Measurements from ENCODE around the gene PLA2G4E. TPM values are rescaled to one million over a fixed set of nuclear protein-coding genes. Genes with fewer than 3 reads are reported as not detected.

PLA2G4E gene
- total RNA-seq, 1 donor from 2014 or later, result not detected

DNA sequence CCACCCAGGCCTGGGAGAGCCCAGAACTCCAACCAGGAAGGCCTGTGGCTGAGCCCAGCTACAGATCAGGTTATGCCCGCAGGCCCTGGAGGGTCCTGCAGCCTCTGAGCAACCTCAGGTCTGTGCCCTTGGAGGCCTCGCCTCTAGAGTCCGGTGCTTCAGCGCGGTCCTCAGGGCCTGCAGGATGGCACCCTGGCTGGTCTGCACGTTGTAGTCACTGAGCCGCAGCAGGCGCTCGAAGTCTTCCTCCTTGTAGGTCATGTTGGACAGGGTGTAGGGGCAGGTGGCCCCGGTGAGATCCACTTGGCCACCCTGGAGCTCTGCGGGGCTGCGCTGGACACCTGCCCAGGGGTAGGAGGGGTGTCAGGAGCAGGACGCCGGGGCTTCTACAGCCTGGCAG, 47.8 kb upstream of the PLA2G4E start:
- DNase-seq, result no peak
- H3K4me1 ChIP-seq, result peaks cover 3% of the 10 kb centered on the region
- no peak overlapping the region for H3K27ac ChIP-seq (replicated peaks)
- intact Hi-C loops (cut with micrococcal nuclease), result no loop called here
- no peak overlapping the region for H3K4me3 ChIP-seq
- H3K9me3 ChIP-seq (replicated peaks), result no peaks in the 10 kb centered on the region
- TF ChIP-seq, protein P1, sequence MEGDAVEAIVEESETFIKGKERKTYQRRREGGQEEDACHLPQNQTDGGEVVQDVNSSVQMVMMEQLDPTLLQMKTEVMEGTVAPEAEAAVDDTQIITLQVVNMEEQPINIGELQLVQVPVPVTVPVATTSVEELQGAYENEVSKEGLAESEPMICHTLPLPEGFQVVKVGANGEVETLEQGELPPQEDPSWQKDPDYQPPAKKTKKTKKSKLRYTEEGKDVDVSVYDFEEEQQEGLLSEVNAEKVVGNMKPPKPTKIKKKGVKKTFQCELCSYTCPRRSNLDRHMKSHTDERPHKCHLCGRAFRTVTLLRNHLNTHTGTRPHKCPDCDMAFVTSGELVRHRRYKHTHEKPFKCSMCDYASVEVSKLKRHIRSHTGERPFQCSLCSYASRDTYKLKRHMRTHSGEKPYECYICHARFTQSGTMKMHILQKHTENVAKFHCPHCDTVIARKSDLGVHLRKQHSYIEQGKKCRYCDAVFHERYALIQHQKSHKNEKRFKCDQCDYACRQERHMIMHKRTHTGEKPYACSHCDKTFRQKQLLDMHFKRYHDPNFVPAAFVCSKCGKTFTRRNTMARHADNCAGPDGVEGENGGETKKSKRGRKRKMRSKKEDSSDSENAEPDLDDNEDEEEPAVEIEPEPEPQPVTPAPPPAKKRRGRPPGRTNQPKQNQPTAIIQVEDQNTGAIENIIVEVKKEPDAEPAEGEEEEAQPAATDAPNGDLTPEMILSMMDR (IDR thresholded peaks at IDR 0.05; ENCODE audit: borderline replicate concordance), result no peak
- peaks cover 16% of the 10 kb centered on the region for H3K27me3 ChIP-seq (ENCODE audit: low read depth)
- H3K36me3 ChIP-seq, result no peaks in the 10 kb centered on the region

DNA sequence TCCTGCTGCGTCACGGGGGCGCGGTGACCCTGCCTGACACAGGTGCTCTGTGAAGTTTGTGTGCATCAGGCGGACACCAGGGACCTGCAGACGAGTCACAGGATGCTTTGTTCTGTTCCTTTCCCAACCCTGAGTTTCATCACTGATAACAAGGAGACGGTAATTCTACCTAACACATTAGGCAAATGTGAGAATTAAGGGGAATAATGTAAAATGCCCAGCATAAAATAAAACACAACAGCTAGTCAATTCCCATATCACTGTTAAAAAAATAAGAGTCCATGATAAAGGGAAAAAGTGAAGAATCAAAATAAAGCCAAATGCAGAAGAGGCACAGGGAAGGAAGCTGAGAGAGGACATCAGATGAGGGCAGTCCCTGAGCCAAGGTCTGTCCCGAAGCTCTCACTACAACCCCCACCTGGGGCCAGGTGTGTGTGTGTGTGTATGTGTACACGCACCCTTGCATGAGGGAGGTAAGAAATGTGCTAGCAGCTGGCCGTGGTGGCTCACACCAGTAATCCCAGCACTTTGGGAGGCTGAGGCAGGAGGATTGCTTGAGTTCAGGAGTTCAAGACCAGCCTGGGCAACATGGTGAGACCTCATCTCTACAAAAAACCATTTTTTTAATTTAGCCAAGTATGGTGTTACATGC, 46.0 kb upstream of the PLA2G4E start:
- Histone ChIP-seq H3K4me1 (peaks cover 3% of the 10 kb centered on the region), H3K9me3 (replicated peaks) (no peaks in the 10 kb centered on the region), H3K4me3 (no peak overlapping the region), H3K36me3 (no peaks in the 10 kb centered on the region), H3K27ac (replicated peaks) (no peak overlapping the region), H3K27me3 (ENCODE audit: low read depth) (peaks cover 16% of the 10 kb centered on the region)
- no peak for DNase-seq
- intact Hi-C loops (cut with micrococcal nuclease), result no loop called here
- TF ChIP-seq, protein P1 (IDR thresholded peaks at IDR 0.05; ENCODE audit: borderline replicate concordance), result no peak

DNA sequence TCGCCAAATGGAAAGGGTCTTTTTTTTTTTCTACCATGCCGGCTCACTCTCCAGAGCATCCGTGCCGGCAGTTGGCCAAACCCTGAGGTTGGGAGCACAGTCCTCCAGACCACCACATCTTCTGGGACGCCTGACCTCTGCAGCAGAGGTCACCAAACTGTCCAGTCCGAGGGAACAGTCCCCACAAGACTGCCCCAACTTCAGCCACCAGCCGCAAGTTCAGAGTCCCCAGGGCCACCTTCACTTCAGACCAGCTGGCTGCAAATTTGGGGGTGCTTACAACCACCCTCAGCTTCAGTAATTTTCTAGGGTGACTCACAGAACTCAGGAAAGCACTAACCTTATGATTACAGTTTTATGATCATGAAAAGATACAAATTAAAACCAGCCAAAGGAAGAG, 44.6 kb upstream of the PLA2G4E start:
- no peak overlapping the region for H3K4me3 ChIP-seq
- intact Hi-C loops (cut with micrococcal nuclease), result no loop called here
- no peaks in the 10 kb centered on the region for H3K36me3 ChIP-seq
- no peak overlapping the region for H3K27ac ChIP-seq (replicated peaks)
- H3K4me1 ChIP-seq, result peaks cover 3% of the 10 kb centered on the region
- H3K9me3 ChIP-seq (replicated peaks), result no peaks in the 10 kb centered on the region
- no peak for DNase-seq
- TF ChIP-seq, protein P1 (IDR thresholded peaks at IDR 0.05; ENCODE audit: borderline replicate concordance), result no peak
- peaks cover 6% of the 10 kb centered on the region for H3K27me3 ChIP-seq (ENCODE audit: low read depth)

DNA sequence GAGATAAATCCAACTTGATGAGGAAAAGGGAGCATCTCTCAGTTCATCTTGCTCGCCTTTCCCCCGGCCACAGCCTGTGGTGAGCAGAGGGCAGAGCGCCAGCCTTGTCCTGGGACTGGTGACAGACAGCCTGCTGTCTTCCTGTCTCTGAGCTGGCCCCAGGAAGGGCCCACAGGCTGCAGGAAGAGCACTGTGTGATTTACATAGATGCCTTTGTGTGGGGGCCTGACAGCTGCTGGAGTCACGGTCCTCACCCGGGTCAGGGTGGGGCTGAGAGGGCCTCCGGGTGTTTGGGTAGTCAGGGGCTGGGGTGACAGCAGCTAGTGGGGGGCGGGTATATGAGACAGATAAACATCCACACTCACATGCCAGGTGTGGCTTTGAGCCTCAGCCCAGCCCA, 44.2 kb upstream of the PLA2G4E start:
- DNase-seq, result no peak
- TF ChIP-seq, protein P1 (IDR thresholded peaks at IDR 0.05; ENCODE audit: borderline replicate concordance), result no peak
- H3K4me3 ChIP-seq, result no peak overlapping the region
- peaks cover 3% of the 10 kb centered on the region for H3K4me1 ChIP-seq
- no peaks in the 10 kb centered on the region for H3K36me3 ChIP-seq
- H3K27ac ChIP-seq (replicated peaks), result no peak overlapping the region
- no peaks in the 10 kb centered on the region for H3K9me3 ChIP-seq (replicated peaks)
- peaks cover 2% of the 10 kb centered on the region for H3K27me3 ChIP-seq (ENCODE audit: low read depth)
- intact Hi-C loops (cut with micrococcal nuclease), result no loop called here

DNA sequence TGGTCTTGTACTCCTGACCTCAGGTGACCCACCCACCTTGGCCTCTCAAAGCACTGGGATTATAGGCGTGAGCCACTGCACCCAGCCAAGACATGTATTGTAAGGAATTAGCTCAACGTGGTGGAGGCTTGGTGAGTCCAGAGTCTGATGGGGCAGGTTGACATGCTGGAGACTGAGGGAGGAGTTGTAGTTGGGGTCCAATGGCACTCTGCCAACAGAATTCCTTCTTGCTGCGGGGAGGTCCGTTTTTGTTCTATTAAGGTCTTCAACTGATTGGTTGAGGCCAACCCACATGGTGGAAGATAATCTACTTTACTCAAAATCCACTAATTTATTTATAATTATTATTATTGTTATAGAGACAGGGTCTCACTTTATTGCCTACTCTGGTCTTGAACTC, 43.4 kb upstream of the PLA2G4E start:
- intact Hi-C loops (cut with micrococcal nuclease), result no loop called here
- TF ChIP-seq, protein P1 (IDR thresholded peaks at IDR 0.05; ENCODE audit: borderline replicate concordance), result no peak
- Histone ChIP-seq H3K27me3 (ENCODE audit: low read depth) (no peaks in the 10 kb centered on the region), H3K36me3 (no peaks in the 10 kb centered on the region), H3K4me3 (no peak overlapping the region), H3K27ac (replicated peaks) (no peak overlapping the region), H3K9me3 (replicated peaks) (no peaks in the 10 kb centered on the region), H3K4me1 (peaks cover 7% of the 10 kb centered on the region)
- no peak for DNase-seq
